ENCODE measurements around the gene ZNF253. TPM values are rescaled to one million over a fixed set of nuclear protein-coding genes. Genes with fewer than 3 reads are reported as not detected.
A peak's percentile ranks its signal among the peaks of the same experiment; 100 is the strongest.
"Not testable (repeated sequence)": the region's sequence is repeated elsewhere in the genome, so short reads cannot be mapped to it uniquely, and the experiment has no call there.

ZNF253 gene
- total RNA-seq (ENCODE audit: low replicate concordance), result 2.3 and 7.0 TPM in 2 replicates

DNA sequence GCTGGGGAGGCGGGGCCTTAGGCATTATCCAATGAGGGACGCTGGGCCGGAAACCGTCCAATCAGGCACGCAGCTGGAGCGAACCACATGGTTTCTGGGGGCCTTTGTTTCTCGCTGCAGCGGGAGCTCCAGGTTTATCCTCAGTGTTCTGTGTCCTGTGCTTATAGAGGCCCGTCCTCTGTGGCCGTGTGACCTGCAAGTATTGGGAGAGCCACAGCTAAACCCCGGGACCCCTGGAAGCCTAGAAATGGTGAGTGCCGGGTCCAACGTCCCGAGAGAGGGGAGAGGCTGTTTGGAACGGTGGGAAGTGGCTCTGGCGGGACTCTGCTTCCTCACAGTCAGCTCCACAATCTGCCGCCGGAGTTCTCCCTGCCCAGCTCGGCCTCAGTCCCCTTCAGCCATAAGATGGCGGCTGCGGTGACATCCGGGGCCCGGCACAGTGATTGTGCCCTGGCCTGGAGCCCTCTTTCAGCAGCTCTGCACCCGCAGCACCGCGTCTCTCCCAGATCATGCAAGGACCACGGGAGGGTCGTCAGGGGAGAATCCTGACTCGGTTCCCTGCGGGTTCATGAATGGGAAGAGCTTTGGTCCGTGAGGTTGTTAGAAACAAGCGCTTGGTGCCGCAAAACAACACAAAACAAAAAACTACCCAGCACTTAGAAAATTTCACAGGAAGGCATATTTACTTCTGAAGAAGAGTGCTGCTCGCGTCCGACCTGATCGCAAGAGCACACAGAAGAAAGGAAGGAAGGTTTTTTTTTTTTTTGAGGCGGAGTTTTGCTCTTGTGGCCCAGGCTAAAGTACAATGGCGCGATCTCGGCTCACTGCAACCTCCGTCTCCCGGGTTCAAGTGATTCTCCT lies at the start of gene ZNF253:
Gene ZNF253 (plus strand): TSS at position 133 of the 861 bp plus-strand sequence. CDS start 115 bp downstream, at position 248.
- H3K4me3 ChIP-seq (ENCODE audit: low read depth, low read length), result peak within 1 kb of the TSS; percentile 81
- peak; percentile 85 for DNase-seq (ENCODE audit: low read depth)

GRCh38 chr19:19816679-19817078 lies 49.0 kb upstream of the ZNF253 start:
- no peak for DNase-seq (ENCODE audit: low read depth)
- no peak overlapping the region for H3K4me3 ChIP-seq (ENCODE audit: low read depth, low read length)
- TF ChIP-seq, protein P1, sequence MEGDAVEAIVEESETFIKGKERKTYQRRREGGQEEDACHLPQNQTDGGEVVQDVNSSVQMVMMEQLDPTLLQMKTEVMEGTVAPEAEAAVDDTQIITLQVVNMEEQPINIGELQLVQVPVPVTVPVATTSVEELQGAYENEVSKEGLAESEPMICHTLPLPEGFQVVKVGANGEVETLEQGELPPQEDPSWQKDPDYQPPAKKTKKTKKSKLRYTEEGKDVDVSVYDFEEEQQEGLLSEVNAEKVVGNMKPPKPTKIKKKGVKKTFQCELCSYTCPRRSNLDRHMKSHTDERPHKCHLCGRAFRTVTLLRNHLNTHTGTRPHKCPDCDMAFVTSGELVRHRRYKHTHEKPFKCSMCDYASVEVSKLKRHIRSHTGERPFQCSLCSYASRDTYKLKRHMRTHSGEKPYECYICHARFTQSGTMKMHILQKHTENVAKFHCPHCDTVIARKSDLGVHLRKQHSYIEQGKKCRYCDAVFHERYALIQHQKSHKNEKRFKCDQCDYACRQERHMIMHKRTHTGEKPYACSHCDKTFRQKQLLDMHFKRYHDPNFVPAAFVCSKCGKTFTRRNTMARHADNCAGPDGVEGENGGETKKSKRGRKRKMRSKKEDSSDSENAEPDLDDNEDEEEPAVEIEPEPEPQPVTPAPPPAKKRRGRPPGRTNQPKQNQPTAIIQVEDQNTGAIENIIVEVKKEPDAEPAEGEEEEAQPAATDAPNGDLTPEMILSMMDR (IDR thresholded peaks at IDR 0.05; ENCODE audit: insufficient read depth, low read length), result no peak

More for the DNA sequence above, at the start of gene ZNF253:
- TF ChIP-seq, protein P1 (IDR thresholded peaks at IDR 0.05; ENCODE audit: insufficient read depth, low read length), result no peak

DNA sequence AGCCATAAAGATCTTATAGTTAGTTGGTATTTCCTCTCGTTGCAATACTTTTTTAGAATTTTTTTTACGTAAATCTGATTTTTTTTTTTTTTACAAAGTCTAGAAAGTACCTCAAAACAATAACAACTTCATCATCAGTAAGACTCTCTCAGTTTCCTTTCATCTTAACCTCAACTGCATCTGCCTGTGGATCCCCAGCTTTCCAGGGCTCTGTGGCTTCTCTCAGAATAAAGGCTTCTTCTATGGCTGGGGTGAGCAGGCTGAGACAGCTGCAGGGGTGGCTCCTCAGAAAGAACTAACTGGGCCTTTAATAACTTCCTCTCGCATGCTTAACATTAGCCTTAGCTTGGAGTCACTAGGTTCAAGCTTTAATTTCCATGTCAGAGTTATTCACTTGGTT lies 48.3 kb upstream of the ZNF253 start:
- no peak for DNase-seq (ENCODE audit: low read depth)
- no peak overlapping the region for H3K4me3 ChIP-seq (ENCODE audit: low read depth, low read length)
- TF ChIP-seq, protein P1 (IDR thresholded peaks at IDR 0.05; ENCODE audit: insufficient read depth, low read length), result no peak

DNA sequence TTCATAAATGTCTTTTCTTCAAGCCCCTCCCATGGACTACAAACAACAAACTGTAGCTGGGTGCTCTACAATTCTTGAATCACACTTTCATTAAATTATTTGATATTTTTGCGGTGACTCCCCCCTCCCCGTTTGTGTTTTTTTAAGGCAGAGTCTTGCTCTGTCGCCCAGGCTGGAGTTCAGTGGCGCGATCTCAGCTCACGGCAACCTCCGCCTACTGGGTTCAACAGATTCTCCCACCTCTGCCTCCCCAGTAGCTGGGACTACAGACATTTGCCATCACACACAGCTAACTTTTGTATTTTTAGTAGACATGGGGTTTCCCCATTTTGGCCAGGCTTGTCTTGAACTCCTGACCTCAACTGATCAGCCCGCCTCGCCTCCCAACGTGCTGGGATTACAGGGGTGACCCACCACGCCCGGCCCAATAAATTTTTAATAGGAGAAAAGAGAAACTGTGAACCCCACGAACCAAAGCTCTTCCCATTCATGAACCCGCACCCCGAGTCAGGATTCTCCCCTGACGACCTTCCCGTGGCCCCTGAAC lies 44.8 kb upstream of the ZNF253 start:
- TF ChIP-seq, protein P1 (IDR thresholded peaks at IDR 0.05; ENCODE audit: insufficient read depth, low read length), result no peak
- peak overlapping the region; percentile 88 for H3K4me3 ChIP-seq (ENCODE audit: low read depth, low read length)
- DNase-seq (ENCODE audit: low read depth), result peak; percentile 0

GRCh38 chr19:19821366-19821951 lies 44.2 kb upstream of the ZNF253 start, which contains the start of gene ZNF506:
Gene ZNF506 (minus strand): TSS chr19:19821750. CDS start chr19:19821603, 147 bp downstream.
- peak; percentile 95 for DNase-seq (ENCODE audit: low read depth)
- TF ChIP-seq, protein P1 (IDR thresholded peaks at IDR 0.05; ENCODE audit: insufficient read depth, low read length), result no peak
- peak within 1 kb of the TSS; percentile 88 for H3K4me3 ChIP-seq (ENCODE audit: low read depth, low read length)

GRCh38 chr19:19821976-19822375 lies 43.7 kb upstream of the ZNF253 start:
- DNase-seq (ENCODE audit: low read depth), result not testable (repeated sequence)
- peak overlapping the region; percentile 88 for H3K4me3 ChIP-seq (ENCODE audit: low read depth, low read length)

- no peak overlapping the region for H3K4me3 ChIP-seq (ENCODE audit: low read depth, low read length)
- no peak for DNase-seq (ENCODE audit: low read depth)
- TF ChIP-seq, protein P1 (IDR thresholded peaks at IDR 0.05; ENCODE audit: insufficient read depth, low read length), result no peak
Observed at GRCh38 chr19:19823916-19824315, 41.8 kb upstream of the ZNF253 start.

All from fibroblast of the aortic adventitia (primary cell).